Measurements from ENCODE around the gene LARGE1. TPM values are rescaled to one million over a fixed set of nuclear protein-coding genes. Genes with fewer than 3 reads are reported as not detected.

Gene LARGE1
- total RNA-seq, 2 donors from 2014 or later: 12.5 to 21.1 TPM

- 91 to 97% methylated on average over 2 of the region's 2 CpGs for WGBS, 2 donors
Measured at GRCh38 chr22:33409079-33409478, 511.2 kb downstream of the LARGE1 start.

GRCh38 chr22:33405194-33405593 is 515.1 kb downstream of the LARGE1 start:
- WGBS, 2 donors: 56 to 74% methylated on average over 3 of the region's 3 CpGs
- peak in 1 of 4 donors; percentile 22 for DNase-seq

More at GRCh38 chr22:33409079-33409478, 511.2 kb downstream of the LARGE1 start:
- no peak overlapping the region for H3K4me3 ChIP-seq
- no peaks in the 10 kb centered on the region for H3K4me1 ChIP-seq
- TF ChIP-seq CTCF (IDR thresholded peaks at IDR 0.05): no peak
- no peak for TF ChIP-seq POLR2A (IDR thresholded peaks at IDR 0.05)
- no peak for DNase-seq
- no peak overlapping the region for H3K27ac ChIP-seq
- no peak for ATAC-seq
- no peaks in the 10 kb centered on the region for H3K27me3 ChIP-seq
- intact Hi-C loops (cut with DNase I): no loop called here
- no peaks in the 10 kb centered on the region for H3K36me3 ChIP-seq (replicated peaks in 1 of 2; ENCODE audit: insufficient read depth in 1 of 2, low read depth in 2 of 2)
- H3K9me3 ChIP-seq: no peaks in the 10 kb centered on the region

GRCh38 chr22:33404723-33405122 is 515.6 kb downstream of the LARGE1 start:
- Histone ChIP-seq H3K27me3 (no peaks in the 10 kb centered on the region), H3K9me3 (no peaks in the 10 kb centered on the region), H3K4me3 (no peak overlapping the region), H3K27ac (no peak overlapping the region), H3K36me3 (replicated peaks in 1 of 2; ENCODE audit: insufficient read depth in 1 of 2, low read depth in 2 of 2) (no peaks in the 10 kb centered on the region), H3K4me1 (no peaks in the 10 kb centered on the region)
- DNase-seq (no peak), ATAC-seq (no peak)
- WGBS, 2 donors: 86 to 91% methylated on average over 3 of the region's 3 CpGs
- TF ChIP-seq CTCF (IDR thresholded peaks at IDR 0.05): no peak
- no peak for TF ChIP-seq POLR2A (IDR thresholded peaks at IDR 0.05)
- intact Hi-C loops (cut with DNase I): no loop called here

More at GRCh38 chr22:33405194-33405593, 515.1 kb downstream of the LARGE1 start:
- intact Hi-C loops (cut with DNase I): no loop called here
- Histone ChIP-seq H3K9me3 (no peaks in the 10 kb centered on the region), H3K27me3 (no peaks in the 10 kb centered on the region), H3K4me1 (no peaks in the 10 kb centered on the region), H3K36me3 (replicated peaks in 1 of 2; ENCODE audit: insufficient read depth in 1 of 2, low read depth in 2 of 2) (no peaks in the 10 kb centered on the region), H3K4me3 (no peak overlapping the region), H3K27ac (no peak overlapping the region)
- TF ChIP-seq POLR2A (IDR thresholded peaks at IDR 0.05): no peak
- no peak for TF ChIP-seq CTCF (IDR thresholded peaks at IDR 0.05)
- ATAC-seq: no peak

GRCh38 chr22:33402325-33402724 is 518.0 kb downstream of the LARGE1 start:
- Histone ChIP-seq H3K36me3 (replicated peaks in 1 of 2; ENCODE audit: insufficient read depth in 1 of 2, low read depth in 2 of 2) (no peaks in the 10 kb centered on the region), H3K9me3 (no peaks in the 10 kb centered on the region), H3K27me3 (no peaks in the 10 kb centered on the region), H3K27ac (no peak overlapping the region), H3K4me1 (no peaks in the 10 kb centered on the region), H3K4me3 (no peak overlapping the region)
- TF ChIP-seq POLR2A (IDR thresholded peaks at IDR 0.05) (no peak), CTCF (IDR thresholded peaks at IDR 0.05) (no peak)
- ATAC-seq (no peak), DNase-seq (no peak)
- intact Hi-C loops (cut with DNase I): no loop called here
- WGBS, 2 donors: 80 to 93% methylated on average over 3 of the region's 3 CpGs

GRCh38 chr22:33401291-33401690 is 519.0 kb downstream of the LARGE1 start:
- intact Hi-C loops (cut with DNase I): no loop called here
- Histone ChIP-seq H3K9me3 (no peaks in the 10 kb centered on the region), H3K36me3 (replicated peaks in 1 of 2; ENCODE audit: insufficient read depth in 1 of 2, low read depth in 2 of 2) (no peaks in the 10 kb centered on the region), H3K4me1 (no peaks in the 10 kb centered on the region), H3K27ac (no peak overlapping the region), H3K4me3 (no peak overlapping the region), H3K27me3 (no peaks in the 10 kb centered on the region)
- DNase-seq (no peak), ATAC-seq (no peak)
- WGBS, 2 donors: 87% methylated on average over 5 of the region's 5 CpGs
- TF ChIP-seq CTCF (IDR thresholded peaks at IDR 0.05) (no peak), POLR2A (IDR thresholded peaks at IDR 0.05) (no peak)

Measured in body of pancreas (tissue), 4 donors.